HepG2 (cell line): Measurements from ENCODE around the gene EPB41. TPM values are rescaled to one million over a fixed set of nuclear protein-coding genes. Genes with fewer than 3 reads are reported as not detected.
A peak's percentile ranks its signal among the peaks of the same experiment; 100 is the strongest.

Experiments
- BCL6 ChIP-seq: IDR thresholded peaks from 2 replicates; pipeline ENCODE4 v1.6.1; 2016; ENCODE audit warnings: missing genetic modification reagents, missing compliant biosample characterization
- CBX2 ChIP-seq, 2 experiments: fragments of 200-600 bp in 1 of 2; sonication (generic); formaldehyde crosslinking in 1 of 2; IDR thresholded peaks; 2 replicates each; pipeline versions ENCODE4 v1.7.0 to v1.8.1; 2018 to 2022; ENCODE audit warnings: low read depth in 2 of 2, low read length in 1 of 2, mild to moderate bottlenecking in 1 of 2, missing genetic modification reagents in 1 of 2
- CEBPG ChIP-seq: IDR thresholded peaks from 2 replicates; pipeline ENCODE4 v1.6.1; 2016
- DNMT1 ChIP-seq: sonication (generic); formaldehyde crosslinking; IDR thresholded peaks from 2 replicates; pipeline ENCODE4 v1.5.1; 2020; ENCODE audit warnings: mild to moderate bottlenecking, missing genetic modification reagents
- FOXK2 ChIP-seq: fragments of 450-650 bp; IDR thresholded peaks from 2 replicates; pipeline ENCODE4 v1.6.1; 2016
- ISX ChIP-seq: sonication (generic); formaldehyde crosslinking; conservative IDR thresholded peaks from 2 replicates; pipeline ENCODE4 v1.5.0; 2020; ENCODE audit warnings: missing genetic modification reagents
- JUN ChIP-seq: sonication (generic); formaldehyde crosslinking; IDR thresholded peaks from 2 replicates; pipeline ENCODE4 v1.4.0; 2020; ENCODE audit warnings: mild to moderate bottlenecking, missing genetic modification reagents
- KAT8 ChIP-seq: IDR thresholded peaks from 2 replicates; pipeline ENCODE4 v1.6.1; 2016; ENCODE audit warnings: missing genetic modification reagents, missing compliant biosample characterization
- MEIS2 ChIP-seq: sonication (generic); formaldehyde crosslinking; IDR thresholded peaks from 2 replicates; pipeline ENCODE4 v1.9.0; 2021; ENCODE audit warnings: mild to moderate bottlenecking, missing genetic modification reagents
- NFE2L2 ChIP-seq: fragments of 150-350 bp; IDR thresholded peaks from 2 replicates; pipeline ENCODE4 v1.6.1; 2014; ENCODE audit warnings: low read length
- NR1H2 ChIP-seq: sonication (generic); formaldehyde crosslinking; IDR thresholded peaks from 2 replicates; pipeline ENCODE4 v1.8.1; 2022; ENCODE audit warnings: low read depth, missing genetic modification reagents, borderline replicate concordance
- PHF5A ChIP-seq: IDR thresholded peaks from one replicate; pipeline ENCODE4 v1.6.1; 2018; ENCODE audit warnings: low read depth, missing genetic modification reagents; ENCODE audit not compliant: unreplicated experiment
- PRDM10 ChIP-seq: sonication (generic); formaldehyde crosslinking; IDR thresholded peaks from 2 replicates; pipeline ENCODE4 v1.4.0; 2020; ENCODE audit warnings: low read depth, missing genetic modification reagents
- PRPF4 ChIP-seq: fragments of 200-400 bp; formaldehyde crosslinking; IDR thresholded peaks from 2 replicates; pipeline ENCODE4 v1.6.1; 2016; ENCODE audit warnings: low read length, low read depth; ENCODE audit not compliant: poor library complexity, severe bottlenecking
- SMARCE1 ChIP-seq: fragments of 450-650 bp; IDR thresholded peaks from 2 replicates; pipeline ENCODE4 v1.6.1; 2017; ENCODE audit warnings: borderline replicate concordance
- SOX6 ChIP-seq, 2 experiments: fragments of 450-650 bp in 1 of 2; sonication (generic) in 1 of 2; formaldehyde crosslinking in 1 of 2; IDR thresholded peaks; 2 replicates each; pipeline versions ENCODE4 v1.4.0 to v1.6.1; 2017 to 2020; ENCODE audit warnings: antibody characterized with exemption in 1 of 2, mild to moderate bottlenecking in 1 of 2, missing genetic modification reagents in 1 of 2
- TEAD2 ChIP-seq: sonication (generic); formaldehyde crosslinking; IDR thresholded peaks from 2 replicates; pipeline ENCODE4 v1.9.0; 2021; ENCODE audit warnings: missing genetic modification reagents
- TFAP4 ChIP-seq: sonication (generic); IDR thresholded peaks from 2 replicates; pipeline ENCODE4 v1.6.1; 2016; ENCODE audit warnings: low read depth, borderline replicate concordance
- ZFX ChIP-seq: sonication (generic); formaldehyde crosslinking; IDR thresholded peaks from 2 replicates; pipeline ENCODE4 v1.4.0; 2020; ENCODE audit warnings: mild to moderate bottlenecking, low read depth, missing genetic modification reagents, moderate library complexity
- ZNF20 ChIP-seq: sonication (generic); formaldehyde crosslinking; IDR thresholded peaks from 2 replicates; pipeline ENCODE4 v1.4.0; 2020; ENCODE audit warnings: mild to moderate bottlenecking, moderate library complexity, missing genetic modification reagents
- ZNF350 ChIP-seq: sonication (generic); formaldehyde crosslinking; IDR thresholded peaks from 2 replicates; pipeline ENCODE4 v1.4.0; 2020; ENCODE audit warnings: mild to moderate bottlenecking, low read depth, missing genetic modification reagents, borderline replicate concordance
- ZNF543 ChIP-seq: sonication (generic); formaldehyde crosslinking; IDR thresholded peaks from 2 replicates; pipeline ENCODE4 v1.4.0; 2020; ENCODE audit warnings: mild to moderate bottlenecking, missing genetic modification reagents
- ZNF7 ChIP-seq: IDR thresholded peaks from 2 replicates; pipeline ENCODE4 v1.6.1; 2016; ENCODE audit warnings: missing biosample characterization, missing genetic modification reagents
- ZNF770 ChIP-seq: sonication (generic); formaldehyde crosslinking; IDR thresholded peaks from 2 replicates; pipeline ENCODE4 v1.5.0; 2020; ENCODE audit warnings: mild to moderate bottlenecking, missing genetic modification reagents
- polyA plus RNA-seq, 8 experiments: library from polyadenylated mRNA; depleted of rRNA in 3 of 8; stranded (reverse) in 7 of 8; unstranded in 1 of 8; fragments of >200 nt; fragmentation: Illumina TruSeq in 4 of 8; extraction: Trizol in 4 of 8; gene quantifications; 2 replicates each; pipeline versions ENCODE4 v1.2.1 to v1.2.3, GENCODE V29; 2011 to 2016; ENCODE audit warnings: low read depth in 4 of 8, missing spikeins in 1 of 8, mixed read lengths in 1 of 8; ENCODE audit not compliant: insufficient read depth in 1 of 8
- total RNA-seq, 5 experiments: library from RNA; depleted of rRNA; stranded (reverse); fragments of >200 nt; fragmentation: Illumina TruSeq; extraction: Trizol; gene quantifications; 2 replicates each; pipeline ENCODE4 v1.2.3, GENCODE V29; 2016; ENCODE audit warnings: low read depth in 1 of 5

EPB41 gene
- total and polyA plus RNA-seq, 2 of the 13 experiments (the other 11 are each of a cell fraction or from before 2014, with no cell fraction given), result 34.5 to 46.7 TPM

DNA sequence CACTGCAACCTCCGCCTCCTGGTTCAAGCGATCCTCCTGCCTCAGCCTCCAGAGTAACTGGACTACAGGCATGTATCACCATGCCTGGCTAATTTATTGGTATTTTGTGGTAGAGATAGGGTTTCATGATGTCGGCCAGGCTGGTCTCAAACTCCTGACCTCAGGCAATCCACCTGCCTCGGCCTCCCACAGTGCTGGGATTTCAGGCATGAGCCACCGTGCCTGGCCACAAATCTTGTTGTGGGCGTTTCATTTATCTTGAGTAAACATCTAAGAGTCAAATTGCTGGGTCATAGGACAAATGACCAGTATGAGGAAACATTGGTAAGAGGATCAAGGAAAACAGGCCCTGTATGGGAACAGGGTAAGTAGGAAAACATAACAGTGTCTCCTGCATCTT is 191.5 kb downstream of the EPB41 start (continued):
- TF ChIP-seq ZNF770 (peak; percentile 83), ZNF20 (CRISPR knock-in tag) (no peak), CBX2 (IDR thresholded peaks at IDR 0.05; ENCODE audit: low read depth, low read length) (no peak), CBX2 (CRISPR knock-in tag; IDR thresholded peaks at IDR 0.05; ENCODE audit: low read depth) (no peak), SMARCE1 (no peak), KAT8 (CRISPR knock-in tag) (0 out of 2 replicates have a peak, but pooled peaks have one; percentile 27), ZNF350 (no peak), FOXK2 (peak; percentile 9; the same call in 1 of the 2 replicates), ZFX (CRISPR knock-in tag) (peak; percentile 27; the same call in 1 of the 2 replicates), DNMT1 (CRISPR knock-in tag) (no peak), CEBPG (CRISPR knock-in tag) (peak; percentile 27; the same call in 1 of the 2 replicates), NR1H2 (CRISPR knock-in tag) (no peak), SOX6 (IDR thresholded peaks at IDR 0.05) (no peak), SOX6 (CRISPR knock-in tag; IDR thresholded peaks at IDR 0.05) (peak; percentile 35; the same call in 1 of the 2 replicates), JUN (CRISPR knock-in tag) (no peak), NFE2L2 (peak; percentile 44; the same call in 1 of the 2 replicates), BCL6 (CRISPR knock-in tag) (0 out of 2 replicates have a peak, but pooled peaks have one; percentile 8), ZNF543 (CRISPR knock-in tag) (no peak), ISX (CRISPR knock-in tag) (no peak), PHF5A (CRISPR knock-in tag) (no peak), MEIS2 (no peak), TFAP4 (no peak), PRPF4 (no peak), ZNF7 (CRISPR knock-in tag) (no peak), TEAD2 (no peak), PRDM10 (CRISPR knock-in tag) (no peak)
